Peyer's patch (tissue), 4 donors: ENCODE results near the gene MRPL58. TPM values are rescaled to one million over a fixed set of nuclear protein-coding genes. Genes with fewer than 3 reads are reported as not detected.

ENCODE experiments used
- DNase-seq, 3 donors: peaks; one replicate each; pipeline ENCODE4 v3.0.0-alpha.2; 2017 to 2019
- H3K27ac ChIP-seq, 4 donors: fragments of 200-600 bp; sonication (generic); one replicate each; pipeline ENCODE4 v1.5.1; 2016 to 2019
- H3K27me3 ChIP-seq, 2 donors: fragments of 200-600 bp; sonication (generic); one replicate each; pipeline ENCODE4 v1.5.1; 2019
- H3K36me3 ChIP-seq, 3 donors: fragments of 200-600 bp; sonication (generic); one replicate each; pipeline ENCODE4 v1.5.1; 2016 to 2019
- H3K4me1 ChIP-seq, 4 donors: fragments of 200-600 bp; sonication (generic); one replicate each; pipeline ENCODE4 v1.5.1; 2016 to 2019
- H3K4me3 ChIP-seq, 4 donors: fragments of 200-600 bp; sonication (generic); 1 replicate in 3 of 4; 2 replicates in 1 of 4; pipeline ENCODE4 v1.5.1; 2016 to 2019; ENCODE audit warnings: mild to moderate bottlenecking in 1 of 4
- H3K9me3 ChIP-seq, 4 donors: fragments of 200-600 bp; sonication (generic); one replicate each; pipeline ENCODE4 v1.5.1; 2016 to 2019; ENCODE audit warnings: mild to moderate bottlenecking in 1 of 4
- POLR2A ChIP-seq, 2 donors: fragments of 450-650 bp; IDR thresholded peaks; one replicate each; pipeline ENCODE4 v1.5.1; 2017; ENCODE audit warnings: antibody characterized with exemption in 2 of 2, mild to moderate bottlenecking in 2 of 2, moderate library complexity in 2 of 2
- total RNA-seq, 4 donors: library from RNA; depleted of rRNA; stranded (reverse); fragments of >200 nt; gene quantifications; one replicate each; pipeline ENCODE4 v1.1.0, GENCODE V29; 2016
- TF ChIP-seq, protein P1 (sequence below), 6 experiments: fragments of 450-650 bp in 4 of 6; fragments of 200-600 bp in 2 of 6; sonication (generic) in 1 of 6; IDR thresholded peaks; one replicate each; pipeline ENCODE4 v1.5.1; 2017 to 2019; ENCODE audit warnings: antibody characterized with exemption in 6 of 6, mild to moderate bottlenecking in 3 of 6, moderate library complexity in 1 of 6

The MRPL58 gene
- total RNA-seq, 4 donors from 2014 or later, result 17.3 to 42.7 (median 32.2) TPM

DNA sequence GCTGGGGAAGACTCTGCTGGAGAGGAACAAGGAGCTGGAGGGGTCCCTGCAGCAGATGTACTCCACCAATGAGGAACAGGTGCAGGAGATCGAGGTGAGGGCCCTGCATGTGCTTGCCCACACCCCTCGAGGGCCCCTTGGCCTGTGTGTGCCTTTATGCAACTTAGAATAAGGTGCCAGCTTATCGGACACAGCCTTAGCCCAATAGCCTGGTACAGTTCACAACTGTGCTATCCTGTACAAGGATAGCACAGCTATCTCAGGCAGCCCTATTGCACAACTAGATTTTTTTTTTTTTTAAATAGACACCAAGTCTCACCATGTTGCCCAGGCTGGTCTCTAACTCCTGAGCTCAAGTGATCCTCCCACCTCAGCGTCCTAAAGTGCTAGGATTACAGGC, 12.9 kb upstream of the MRPL58 start:
- no peak overlapping the region for H3K4me3 ChIP-seq
- TF ChIP-seq, protein P1, sequence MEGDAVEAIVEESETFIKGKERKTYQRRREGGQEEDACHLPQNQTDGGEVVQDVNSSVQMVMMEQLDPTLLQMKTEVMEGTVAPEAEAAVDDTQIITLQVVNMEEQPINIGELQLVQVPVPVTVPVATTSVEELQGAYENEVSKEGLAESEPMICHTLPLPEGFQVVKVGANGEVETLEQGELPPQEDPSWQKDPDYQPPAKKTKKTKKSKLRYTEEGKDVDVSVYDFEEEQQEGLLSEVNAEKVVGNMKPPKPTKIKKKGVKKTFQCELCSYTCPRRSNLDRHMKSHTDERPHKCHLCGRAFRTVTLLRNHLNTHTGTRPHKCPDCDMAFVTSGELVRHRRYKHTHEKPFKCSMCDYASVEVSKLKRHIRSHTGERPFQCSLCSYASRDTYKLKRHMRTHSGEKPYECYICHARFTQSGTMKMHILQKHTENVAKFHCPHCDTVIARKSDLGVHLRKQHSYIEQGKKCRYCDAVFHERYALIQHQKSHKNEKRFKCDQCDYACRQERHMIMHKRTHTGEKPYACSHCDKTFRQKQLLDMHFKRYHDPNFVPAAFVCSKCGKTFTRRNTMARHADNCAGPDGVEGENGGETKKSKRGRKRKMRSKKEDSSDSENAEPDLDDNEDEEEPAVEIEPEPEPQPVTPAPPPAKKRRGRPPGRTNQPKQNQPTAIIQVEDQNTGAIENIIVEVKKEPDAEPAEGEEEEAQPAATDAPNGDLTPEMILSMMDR (IDR thresholded peaks at IDR 0.05), result no peak
- no peak for TF ChIP-seq POLR2A (IDR thresholded peaks at IDR 0.05)
- H3K36me3 ChIP-seq, result peaks cover 0 to 45% (median 0%) of the 10 kb centered on the region in 3 donors

DNA sequence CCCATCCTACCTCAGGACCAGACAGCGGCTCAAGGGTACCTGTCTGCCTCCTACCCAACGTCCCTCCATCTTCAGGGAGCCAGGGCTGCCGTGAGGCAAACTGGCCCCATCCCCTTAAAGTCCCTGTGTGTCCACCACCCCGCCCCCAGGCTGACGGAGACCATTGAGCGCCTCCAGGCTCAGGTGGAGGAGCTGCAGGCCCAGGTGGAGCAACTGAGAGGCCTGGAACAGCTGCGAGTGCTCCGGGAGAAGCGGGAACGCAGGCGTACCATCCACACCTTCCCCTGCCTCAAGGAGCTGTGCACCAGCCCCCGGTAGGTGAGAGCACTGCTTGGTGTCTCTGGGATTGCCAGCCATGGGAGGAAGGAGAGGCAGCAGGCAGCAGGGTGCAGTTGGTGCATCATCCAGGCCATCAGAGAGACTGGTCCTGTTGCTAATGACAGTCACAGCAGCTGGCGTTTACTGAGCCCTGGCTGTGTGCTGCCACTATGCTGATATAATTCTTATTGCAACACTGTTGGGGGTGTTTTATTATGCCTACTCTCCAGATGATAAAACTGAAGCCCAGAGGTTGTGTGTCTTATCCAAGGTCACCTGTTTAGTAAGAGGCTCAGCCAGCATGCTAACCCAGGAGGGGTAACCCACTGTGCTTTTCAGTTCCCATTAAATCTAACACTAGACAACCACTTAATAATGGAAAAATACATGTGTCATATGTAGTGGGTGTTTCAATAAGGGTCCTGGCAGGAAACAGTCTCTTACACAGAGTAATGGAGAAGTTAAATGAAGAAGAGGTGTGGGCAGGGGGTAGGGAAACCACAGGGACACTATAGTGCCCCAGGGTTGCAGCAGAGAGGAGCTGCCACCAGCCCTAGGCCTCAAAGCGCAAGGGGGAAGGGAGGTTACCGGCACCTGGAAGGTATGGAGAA, 10.3 kb upstream of the MRPL58 start:
- H3K4me3 ChIP-seq, result no peak overlapping the region

More for the DNA sequence above, 12.9 kb upstream of the MRPL58 start:
- H3K9me3 ChIP-seq, result no peaks in the 10 kb centered on the region
- no peak overlapping the region for H3K27ac ChIP-seq
- no peak for DNase-seq
- H3K27me3 ChIP-seq, result no peaks in the 10 kb centered on the region
- H3K4me1 ChIP-seq, result no peaks in the 10 kb centered on the region

DNA sequence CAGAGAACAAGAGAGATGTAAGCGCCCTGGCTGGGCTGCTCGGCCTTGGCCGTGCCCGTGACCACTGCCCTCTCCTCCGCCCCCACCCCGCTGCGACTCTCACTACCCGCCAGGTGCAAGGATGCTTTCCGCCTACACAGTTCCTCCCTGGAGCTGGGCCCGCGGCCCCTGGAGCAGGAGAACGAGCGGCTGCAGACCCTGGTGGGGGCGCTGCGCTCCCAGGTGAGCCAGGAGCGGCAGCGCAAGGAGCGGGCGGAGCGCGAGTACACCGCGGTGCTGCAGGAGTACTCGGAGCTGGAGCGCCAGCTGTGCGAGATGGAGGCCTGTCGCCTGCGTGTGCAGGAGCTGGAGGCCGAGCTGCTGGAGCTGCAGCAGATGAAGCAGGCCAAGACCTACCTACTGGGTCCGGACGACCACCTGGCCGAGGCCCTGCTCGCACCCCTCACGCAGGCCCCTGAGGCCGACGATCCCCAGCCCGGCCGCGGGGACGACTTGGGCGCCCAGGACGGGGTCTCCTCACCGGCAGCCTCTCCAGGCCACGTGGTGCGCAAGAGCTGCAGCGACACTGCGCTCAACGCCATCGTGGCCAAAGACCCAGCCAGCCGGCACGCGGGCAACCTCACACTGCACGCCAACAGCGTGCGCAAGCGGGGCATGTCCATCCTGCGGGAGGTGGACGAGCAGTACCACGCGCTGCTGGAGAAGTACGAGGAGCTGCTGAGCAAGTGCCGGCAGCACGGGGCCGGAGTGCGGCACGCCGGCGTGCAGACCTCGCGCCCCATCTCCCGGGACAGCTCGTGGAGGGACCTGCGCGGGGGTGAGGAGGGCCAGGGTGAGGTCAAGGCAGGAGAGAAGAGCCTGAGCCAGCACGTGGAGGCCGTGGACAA, 9.2 kb upstream of the MRPL58 start:
- Histone ChIP-seq H3K4me1 (no peaks in the 10 kb centered on the region), H3K4me3 (no peak overlapping the region), H3K27me3 (no peaks in the 10 kb centered on the region), H3K9me3 (no peaks in the 10 kb centered on the region), H3K36me3 (peaks cover 0 to 51% (median 0%) of the 10 kb centered on the region in 3 donors), H3K27ac (no peak overlapping the region)
- DNase-seq, result no peak
- no peak for TF ChIP-seq POLR2A (IDR thresholded peaks at IDR 0.05)
- TF ChIP-seq, protein P1 (IDR thresholded peaks at IDR 0.05), result no peak

More for the DNA sequence above, 10.3 kb upstream of the MRPL58 start:
- Histone ChIP-seq H3K4me1 (no peaks in the 10 kb centered on the region), H3K27ac (no peak overlapping the region), H3K36me3 (peaks cover 0 to 51% (median 0%) of the 10 kb centered on the region in 3 donors), H3K9me3 (no peaks in the 10 kb centered on the region), H3K27me3 (no peaks in the 10 kb centered on the region)
- DNase-seq, result no peak
- no peak for TF ChIP-seq POLR2A (IDR thresholded peaks at IDR 0.05)
- TF ChIP-seq, protein P1 (IDR thresholded peaks at IDR 0.05), result no peak

DNA sequence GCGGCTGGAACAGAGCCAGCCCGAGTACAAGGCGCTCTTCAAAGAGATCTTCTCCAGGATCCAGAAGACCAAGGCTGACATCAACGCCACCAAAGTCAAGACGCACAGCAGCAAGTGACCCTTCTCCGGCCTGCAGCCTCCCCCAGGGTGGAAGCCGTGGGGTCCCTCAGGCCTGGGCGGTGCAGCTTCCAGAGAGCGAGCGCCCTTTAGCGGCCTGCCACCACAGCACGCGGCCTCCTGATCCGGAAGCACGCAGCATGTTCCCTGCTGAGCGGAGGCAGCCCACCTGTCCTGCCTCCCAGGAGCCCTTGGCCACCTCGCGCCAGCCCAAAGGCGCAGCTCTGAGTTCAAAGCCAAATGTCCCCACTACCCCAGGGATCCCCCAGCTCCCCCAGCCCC, 8.5 kb upstream of the MRPL58 start:
- Histone ChIP-seq H3K27ac (no peak overlapping the region), H3K4me3 (no peak overlapping the region), H3K9me3 (no peaks in the 10 kb centered on the region), H3K27me3 (no peaks in the 10 kb centered on the region), H3K4me1 (no peaks in the 10 kb centered on the region), H3K36me3 (peaks cover 0 to 51% (median 0%) of the 10 kb centered on the region in 3 donors)
- TF ChIP-seq, protein P1 (IDR thresholded peaks at IDR 0.05), result no peak
- TF ChIP-seq POLR2A (IDR thresholded peaks at IDR 0.05), result no peak
- no peak for DNase-seq

DNA sequence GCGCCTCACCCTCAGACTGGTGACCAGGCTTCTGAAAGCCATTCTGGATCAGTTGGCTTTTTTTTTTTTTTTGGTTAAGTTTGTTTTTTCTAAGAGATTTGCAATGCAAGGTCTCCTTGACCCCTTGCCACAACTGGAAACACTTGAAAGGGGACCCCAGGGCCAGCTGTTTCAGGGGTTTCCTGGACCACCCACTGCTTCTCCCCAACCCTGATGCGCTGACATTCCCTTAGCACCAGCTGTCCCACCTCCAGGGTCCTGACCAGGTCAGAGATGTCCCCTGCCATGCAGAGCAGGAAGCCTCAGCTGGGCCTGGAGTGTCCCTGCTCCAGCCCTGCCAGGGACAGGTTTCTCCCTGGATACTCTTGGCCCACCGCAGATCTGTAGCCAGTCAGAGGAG, 8.1 kb upstream of the MRPL58 start:
- DNase-seq, result no peak
- no peaks in the 10 kb centered on the region for H3K4me1 ChIP-seq
- H3K36me3 ChIP-seq, result peaks cover 0 to 50% (median 0%) of the 10 kb centered on the region in 3 donors
- no peaks in the 10 kb centered on the region for H3K9me3 ChIP-seq
- H3K27me3 ChIP-seq, result no peaks in the 10 kb centered on the region
- TF ChIP-seq POLR2A (IDR thresholded peaks at IDR 0.05), result no peak
- TF ChIP-seq, protein P1 (IDR thresholded peaks at IDR 0.05), result no peak
- H3K27ac ChIP-seq, result no peak overlapping the region
- H3K4me3 ChIP-seq, result no peak overlapping the region
